Measurements from ENCODE around the gene CBFA2T3. TPM values are rescaled to one million over a fixed set of nuclear protein-coding genes. Genes with fewer than 3 reads are reported as not detected.
A peak's percentile ranks its signal among the peaks of the same experiment; 100 is the strongest.

Gene CBFA2T3
- total RNA-seq, 4 donors from 2014 or later, result 1.4 to 5.8 (median 1.5) TPM

GRCh38 chr16:88993946-88994600 lies 17.1 kb upstream of the CBFA2T3 start:
- no peak for TF ChIP-seq POLR2AphosphoS5 (IDR thresholded peaks at IDR 0.05)
- TF ChIP-seq POLR2A (IDR thresholded peaks at IDR 0.05), result no peak
- no peak for TF ChIP-seq CTCF (IDR thresholded peaks at IDR 0.05)
- no peak for TF ChIP-seq EP300 (IDR thresholded peaks at IDR 0.05)
- Histone ChIP-seq H3K9me3 (peaks cover 0 to 24% (median 0%) of the 10 kb centered on the region in 3 donors), H3K27me3 (peaks cover 99% of the 10 kb centered on the region), H3K4me3 (no peak overlapping the region), H3K36me3 (no peaks in the 10 kb centered on the region), H3K4me1 (peaks cover 0 to 8% (median 0%) of the 10 kb centered on the region in 3 donors), H3K27ac (no peak overlapping the region)
- no peak for ATAC-seq
- WGBS, 2 donors (ENCODE audit: low coverage in 1 of 2), result 0 to 72% methylated on average over 1 to 2 of the region's 19 CpGs

- no peak overlapping the region for H3K4me3 ChIP-seq
- WGBS, 2 donors (ENCODE audit: low coverage in 1 of 2), result 0% methylated on average over 2 to 3 of the region's 6 CpGs
- no peak for TF ChIP-seq POLR2A (IDR thresholded peaks at IDR 0.05)
- no peak for TF ChIP-seq CTCF (IDR thresholded peaks at IDR 0.05)
- no peak for TF ChIP-seq EP300 (IDR thresholded peaks at IDR 0.05)
- no peak for TF ChIP-seq POLR2AphosphoS5 (IDR thresholded peaks at IDR 0.05)
- no peak overlapping the region for H3K27ac ChIP-seq
- peak; percentile 42 for ATAC-seq
- peaks cover 0 to 8% (median 0%) of the 10 kb centered on the region in 3 donors for H3K4me1 ChIP-seq
- H3K9me3 ChIP-seq, result peaks cover 0 to 16% (median 0%) of the 10 kb centered on the region in 3 donors
- peaks cover 99% of the 10 kb centered on the region for H3K27me3 ChIP-seq
- no peaks in the 10 kb centered on the region for H3K36me3 ChIP-seq
These were observed 16.3 kb upstream of the CBFA2T3 start for GRCh38 chr16:88993166-88993761.

- no peak overlapping the region for H3K27ac ChIP-seq
- 80% methylated on average over 2 of the region's 36 CpGs; no CpG with 5 or more reads in 1 of the 2 donors for WGBS, 2 donors (ENCODE audit: low coverage in 1 of 2)
- peaks cover 93% of the 10 kb centered on the region for H3K27me3 ChIP-seq
- H3K36me3 ChIP-seq, result no peaks in the 10 kb centered on the region
- no peak for TF ChIP-seq POLR2AphosphoS5 (IDR thresholded peaks at IDR 0.05)
- TF ChIP-seq EP300 (IDR thresholded peaks at IDR 0.05), result no peak
- no peak for TF ChIP-seq POLR2A (IDR thresholded peaks at IDR 0.05)
- TF ChIP-seq CTCF (IDR thresholded peaks at IDR 0.05), result no peak
- H3K4me1 ChIP-seq, result peaks cover 0 to 8% (median 0%) of the 10 kb centered on the region in 3 donors
- H3K4me3 ChIP-seq, result no peak overlapping the region
- ATAC-seq, result no peak
- peaks cover 0 to 8% (median 0%) of the 10 kb centered on the region in 3 donors for H3K9me3 ChIP-seq
These were observed 15.6 kb upstream of the CBFA2T3 start for GRCh38 chr16:88992351-88993165.

- H3K27ac ChIP-seq, result no peak overlapping the region
- peaks cover 91% of the 10 kb centered on the region for H3K27me3 ChIP-seq
- H3K4me3 ChIP-seq, result no peak overlapping the region
- peaks cover 0 to 2% (median 0%) of the 10 kb centered on the region in 3 donors for H3K9me3 ChIP-seq
- no peaks in the 10 kb centered on the region for H3K36me3 ChIP-seq
- TF ChIP-seq POLR2AphosphoS5 (IDR thresholded peaks at IDR 0.05) (no peak), CTCF (IDR thresholded peaks at IDR 0.05) (no peak), EP300 (IDR thresholded peaks at IDR 0.05) (no peak), POLR2A (IDR thresholded peaks at IDR 0.05) (no peak)
- ATAC-seq, result no peak
- H3K4me1 ChIP-seq, result peaks cover 0 to 8% (median 0%) of the 10 kb centered on the region in 3 donors
- 66% methylated on average over 6 of the region's 19 CpGs; no CpG with 5 or more reads in 1 of the 2 donors for WGBS, 2 donors (ENCODE audit: low coverage in 1 of 2)
These were observed 14.9 kb upstream of the CBFA2T3 start for GRCh38 chr16:88991813-88992350.

Data from gastroesophageal sphincter (tissue), 4 donors.